Stimulated activated naive CD8-positive, alpha-beta T cell treated with anti-CD3 and anti-CD28 coated beads, Interleukin-15, Interleukin-2, amounts not matched to agents 100 ng/mL and 50 ng/mL, for 24 hours (primary cell): ENCODE measurements around the gene PDE2A.

Source experiments
- H3K27ac Mint-ChIP-seq: one replicate; pipeline ENCODE4 v1.8.0; 2021; ENCODE audit warnings: mild to moderate bottlenecking, mixed read lengths
- H3K27me3 Mint-ChIP-seq: one replicate; pipeline ENCODE4 v1.8.0; 2021; ENCODE audit warnings: mixed read lengths
- H3K36me3 Mint-ChIP-seq: one replicate; pipeline ENCODE4 v1.8.0; 2021; ENCODE audit warnings: low read depth, mixed read lengths
- H3K4me1 Mint-ChIP-seq: one replicate; pipeline ENCODE4 v1.8.0; 2021; ENCODE audit warnings: low read depth, mixed read lengths
- H3K4me3 Mint-ChIP-seq: one replicate; pipeline ENCODE4 v1.8.0; 2021; ENCODE audit warnings: mild to moderate bottlenecking, mixed read lengths
- H3K9me3 Mint-ChIP-seq: one replicate; pipeline ENCODE4 v1.8.0; 2021; ENCODE audit warnings: mixed read lengths

The PDE2A gene

DNA sequence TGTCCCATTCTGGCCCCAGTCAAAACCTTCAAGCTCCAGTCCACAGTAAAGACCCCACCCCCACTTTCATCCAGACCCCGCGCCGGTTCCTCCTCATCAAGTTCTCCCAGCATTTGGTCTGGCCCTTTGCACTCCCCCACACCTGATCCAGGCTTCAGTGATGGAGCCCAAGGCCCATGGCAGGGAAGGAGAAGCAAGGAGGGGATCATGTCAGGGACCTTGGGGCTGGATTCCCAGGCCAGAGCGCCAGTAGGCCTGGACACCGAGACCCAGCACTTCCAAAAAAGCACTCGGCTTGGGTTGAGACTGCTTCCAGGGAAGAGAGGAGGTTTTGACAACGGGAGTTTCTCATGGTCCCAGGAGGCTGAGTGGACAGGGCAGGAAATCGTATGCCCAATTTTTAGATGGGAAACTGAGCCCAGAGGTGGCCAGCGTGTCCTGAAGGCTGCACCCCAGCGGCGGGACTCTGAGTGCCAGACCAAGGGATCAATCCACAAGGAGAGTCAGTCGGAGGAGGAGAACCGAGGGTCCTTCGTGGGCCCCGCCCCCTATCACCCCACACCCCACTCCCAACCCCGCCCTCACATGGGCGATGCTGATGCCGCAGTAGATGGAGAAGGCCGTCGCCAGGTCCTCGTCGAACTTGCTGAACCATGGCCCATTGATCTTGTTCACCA is 90.5 kb downstream of the PDE2A start:
- Mint-ChIP-seq H3K27ac (no peak overlapping the region), H3K9me3 (no peaks in the 10 kb centered on the region), H3K4me3 (no peak overlapping the region), H3K36me3 (no peaks in the 10 kb centered on the region), H3K27me3 (peaks cover 19% of the 10 kb centered on the region), H3K4me1 (peaks cover 16% of the 10 kb centered on the region)

DNA sequence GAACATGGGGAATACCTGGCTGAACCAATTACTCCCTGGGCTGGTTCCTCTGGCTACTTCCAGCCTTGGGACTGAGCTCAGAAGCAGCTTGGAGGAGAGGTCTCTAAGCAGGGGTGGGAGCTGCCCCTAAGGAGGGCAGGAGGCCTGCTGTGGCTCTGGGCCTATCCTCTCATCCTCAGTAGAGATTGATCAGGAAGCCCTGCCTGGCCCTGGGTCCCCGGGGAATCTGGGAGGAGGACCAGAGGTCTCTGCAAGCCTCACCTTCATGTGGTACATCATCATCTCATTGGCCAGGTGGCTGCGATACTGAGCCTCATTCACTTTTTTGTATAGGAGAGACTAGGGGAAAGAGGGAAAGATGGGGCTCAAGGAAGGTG is 91.1 kb downstream of the PDE2A start:
- no peak overlapping the region for H3K4me3 Mint-ChIP-seq
- H3K27me3 Mint-ChIP-seq, result peaks cover 17% of the 10 kb centered on the region
- H3K9me3 Mint-ChIP-seq, result no peaks in the 10 kb centered on the region
- H3K27ac Mint-ChIP-seq, result no peak overlapping the region
- H3K36me3 Mint-ChIP-seq, result no peaks in the 10 kb centered on the region
- H3K4me1 Mint-ChIP-seq, result peaks cover 16% of the 10 kb centered on the region

DNA sequence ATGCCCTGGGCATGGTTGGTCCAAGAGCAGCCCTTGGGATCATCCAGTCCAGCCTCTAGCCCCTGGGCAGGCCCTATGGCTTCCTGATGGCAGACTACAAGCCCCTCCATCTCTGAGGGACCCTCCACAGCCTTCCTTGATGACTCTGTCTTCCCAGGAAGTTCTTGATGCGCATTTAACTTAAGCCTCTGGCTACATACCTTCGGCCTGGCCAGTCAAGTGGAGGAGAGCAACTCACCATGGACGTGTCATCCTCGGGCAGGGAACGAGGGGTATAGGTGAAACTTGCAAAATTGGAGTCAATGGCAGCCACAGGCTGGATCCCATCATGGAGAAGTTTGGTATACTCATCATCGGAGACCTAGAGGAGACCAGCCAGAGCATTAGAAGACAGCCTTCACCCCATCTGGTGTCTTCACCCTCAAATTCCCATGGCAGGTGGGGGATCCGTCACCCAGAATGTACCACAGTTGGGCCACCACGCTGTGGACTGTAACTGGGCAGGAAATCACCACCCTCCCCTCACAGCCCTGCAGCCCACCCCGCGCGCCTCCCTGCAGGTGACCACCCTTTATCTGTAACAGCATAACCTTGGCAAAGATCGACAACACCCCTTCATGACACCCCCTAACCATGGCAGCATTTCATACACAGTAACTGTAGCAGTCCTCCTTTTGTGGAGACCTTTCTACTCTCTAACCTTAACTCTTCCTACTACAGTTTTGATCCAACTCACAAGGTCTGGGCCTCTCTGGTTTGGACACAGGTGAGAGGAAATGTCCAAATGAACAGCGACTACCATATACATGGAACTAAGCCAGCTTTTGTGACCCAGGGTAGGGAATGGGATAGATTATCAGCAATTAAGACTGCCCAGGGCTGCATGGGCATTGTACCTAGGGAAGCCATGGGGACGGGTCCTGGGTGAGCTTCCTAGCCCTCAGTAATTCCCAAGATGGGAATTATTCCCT is 91.7 kb downstream of the PDE2A start:
- Mint-ChIP-seq H3K9me3 (no peaks in the 10 kb centered on the region), H3K27ac (no peak overlapping the region), H3K36me3 (no peaks in the 10 kb centered on the region), H3K4me1 (peaks cover 16% of the 10 kb centered on the region), H3K27me3 (peaks cover 10% of the 10 kb centered on the region), H3K4me3 (no peak overlapping the region)

DNA sequence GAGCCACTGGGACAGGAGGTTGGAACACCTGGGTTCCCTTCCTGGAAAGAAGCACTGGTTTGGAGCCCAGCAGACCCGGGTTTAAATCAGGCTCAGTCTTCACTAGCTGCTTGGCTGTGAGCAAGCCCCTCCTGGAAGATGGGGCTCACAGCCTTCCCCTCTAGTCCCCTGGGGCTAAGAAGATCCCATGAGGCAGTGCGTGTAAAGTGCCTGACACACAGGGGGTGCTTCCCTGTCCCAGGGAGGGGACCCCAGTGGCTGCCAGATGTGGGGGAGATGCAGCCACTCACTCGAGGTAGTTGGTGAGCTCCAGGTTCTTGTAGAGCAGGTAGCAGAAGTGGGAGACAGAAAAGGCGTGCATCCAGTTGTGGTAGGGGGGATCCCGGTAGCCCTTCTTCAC is 93.2 kb downstream of the PDE2A start:
- Mint-ChIP-seq H3K27me3 (peaks cover 4% of the 10 kb centered on the region), H3K27ac (no peak overlapping the region), H3K36me3 (no peaks in the 10 kb centered on the region), H3K4me1 (peaks cover 16% of the 10 kb centered on the region), H3K9me3 (no peaks in the 10 kb centered on the region), H3K4me3 (no peak overlapping the region)

DNA sequence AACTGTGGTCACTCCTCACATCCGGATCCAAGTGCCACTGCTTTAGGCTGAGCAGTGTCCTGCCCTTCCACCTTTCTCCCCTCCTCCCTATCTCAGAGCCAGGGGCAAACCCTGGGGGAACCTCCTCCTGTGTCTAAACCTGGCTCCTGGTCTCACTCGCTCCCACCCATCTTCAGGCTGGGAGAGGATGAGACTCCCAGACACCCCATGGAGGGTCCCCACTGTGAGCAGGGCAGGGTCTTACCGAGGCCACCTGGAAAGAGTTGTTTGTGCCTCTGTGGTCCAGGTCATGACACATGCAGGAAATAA is 93.6 kb downstream of the PDE2A start:
- Mint-ChIP-seq H3K27ac (no peak overlapping the region), H3K9me3 (no peaks in the 10 kb centered on the region), H3K27me3 (peaks cover 4% of the 10 kb centered on the region), H3K4me3 (no peak overlapping the region), H3K4me1 (peaks cover 12% of the 10 kb centered on the region), H3K36me3 (no peaks in the 10 kb centered on the region)

DNA sequence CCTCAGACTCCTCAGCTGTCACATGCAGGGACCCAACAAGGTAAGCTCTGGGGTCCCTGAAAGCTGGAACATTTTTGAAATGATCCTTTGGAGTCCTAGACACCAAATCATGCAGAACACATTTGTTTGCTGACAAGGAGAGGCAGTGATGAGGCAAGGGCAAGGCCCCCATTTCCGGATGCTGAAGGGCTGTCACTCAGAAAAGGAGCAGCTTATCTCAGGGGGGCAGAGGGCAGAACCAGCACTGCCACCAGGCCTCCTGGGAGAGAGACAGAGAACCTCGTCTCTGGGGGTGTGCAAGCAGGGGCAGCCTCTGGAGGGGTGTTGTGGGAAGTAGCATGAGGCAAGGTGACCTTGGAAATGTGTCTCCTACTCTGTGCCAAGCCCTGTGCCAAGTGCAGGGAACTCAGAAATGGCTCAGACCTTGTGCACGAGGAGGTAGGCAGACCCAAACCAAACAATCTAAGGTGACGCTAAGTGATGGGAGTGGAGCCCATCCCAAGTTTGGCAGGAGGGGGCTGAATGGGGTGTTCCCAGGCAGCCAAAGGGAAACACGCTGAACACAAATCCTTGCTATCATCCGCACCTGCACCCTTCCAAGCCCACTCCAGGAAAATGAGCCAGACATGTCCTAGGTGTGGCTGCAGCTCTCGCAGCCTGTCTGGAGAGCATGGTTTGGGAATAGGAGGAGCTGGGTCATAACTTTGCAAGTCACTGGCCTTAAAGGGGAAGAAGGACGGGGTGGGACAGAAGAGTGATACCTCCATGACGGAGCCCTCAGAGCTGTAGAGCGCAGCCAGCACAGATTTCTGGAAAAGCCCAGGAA is 94.2 kb downstream of the PDE2A start:
- H3K4me1 Mint-ChIP-seq, result peaks cover 7% of the 10 kb centered on the region
- no peaks in the 10 kb centered on the region for H3K36me3 Mint-ChIP-seq
- peaks cover 4% of the 10 kb centered on the region for H3K27me3 Mint-ChIP-seq
- no peak overlapping the region for H3K4me3 Mint-ChIP-seq
- H3K9me3 Mint-ChIP-seq, result no peaks in the 10 kb centered on the region
- no peak overlapping the region for H3K27ac Mint-ChIP-seq

DNA sequence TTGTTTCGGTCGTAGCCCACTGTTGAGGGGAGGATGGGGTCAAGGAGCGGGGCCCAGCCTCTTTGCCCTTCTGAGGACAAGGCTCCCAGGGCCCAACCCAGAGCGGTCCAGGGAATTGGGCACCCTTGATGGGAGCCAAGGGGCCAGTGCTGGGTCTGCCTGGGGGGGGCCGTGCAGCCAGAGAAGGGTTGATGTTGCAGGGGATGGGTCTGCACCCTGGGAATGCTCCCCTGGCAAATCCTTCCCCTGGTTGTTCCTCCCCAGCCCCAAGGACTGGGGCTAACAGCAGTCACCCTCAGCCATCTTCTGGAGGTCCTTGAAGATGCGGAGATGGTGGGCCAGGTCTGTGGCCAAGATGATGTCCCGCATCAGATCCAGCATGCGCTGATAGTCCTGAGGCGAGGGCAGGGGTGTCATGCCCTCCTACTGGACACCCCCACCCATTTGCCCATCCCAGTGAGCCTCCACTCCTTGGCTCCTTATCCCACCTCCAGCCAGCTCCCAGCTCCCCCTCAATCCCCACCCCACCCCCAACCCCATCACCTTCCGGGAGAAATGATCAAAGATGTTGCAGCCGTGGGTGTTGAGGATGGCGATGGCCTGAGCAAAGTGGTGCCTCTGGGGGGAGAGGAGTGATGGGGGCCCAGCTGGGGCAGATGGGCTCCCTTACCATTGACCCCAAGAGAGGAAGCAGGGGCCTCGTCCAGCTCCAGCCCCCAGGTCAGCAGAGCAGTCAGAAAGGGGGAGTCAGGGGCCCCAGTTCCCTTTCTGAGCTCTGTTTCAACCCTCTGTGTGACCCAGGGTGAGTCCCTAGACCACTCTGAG is 95.0 kb downstream of the PDE2A start:
- Mint-ChIP-seq H3K27me3 (peaks cover 11% of the 10 kb centered on the region), H3K36me3 (no peaks in the 10 kb centered on the region), H3K9me3 (no peaks in the 10 kb centered on the region), H3K4me3 (no peak overlapping the region), H3K27ac (no peak overlapping the region), H3K4me1 (no peaks in the 10 kb centered on the region)

DNA sequence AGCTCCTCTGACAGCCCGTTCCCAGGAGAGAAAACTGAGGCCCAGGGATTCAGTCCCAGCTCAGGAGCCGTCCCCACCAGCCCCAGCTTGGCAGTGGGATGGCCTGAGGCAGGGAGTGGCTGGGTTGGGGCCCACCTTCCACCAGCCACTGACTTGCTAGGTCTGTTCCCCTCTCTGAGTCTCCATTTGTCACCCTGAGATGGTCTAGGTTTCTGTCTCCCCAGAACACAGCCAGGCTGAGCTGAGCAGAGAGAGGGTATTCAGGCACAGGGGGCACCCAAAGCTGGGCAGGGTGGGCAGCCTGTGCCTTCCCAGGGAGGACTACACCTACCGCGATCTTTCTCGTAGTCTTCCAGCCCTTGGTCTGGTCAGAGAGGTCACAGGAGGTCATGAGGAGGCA is 95.7 kb downstream of the PDE2A start:
- no peak overlapping the region for H3K4me3 Mint-ChIP-seq
- no peaks in the 10 kb centered on the region for H3K36me3 Mint-ChIP-seq
- H3K4me1 Mint-ChIP-seq, result no peaks in the 10 kb centered on the region
- peaks cover 8% of the 10 kb centered on the region for H3K27me3 Mint-ChIP-seq
- H3K9me3 Mint-ChIP-seq, result no peaks in the 10 kb centered on the region
- no peak overlapping the region for H3K27ac Mint-ChIP-seq

DNA sequence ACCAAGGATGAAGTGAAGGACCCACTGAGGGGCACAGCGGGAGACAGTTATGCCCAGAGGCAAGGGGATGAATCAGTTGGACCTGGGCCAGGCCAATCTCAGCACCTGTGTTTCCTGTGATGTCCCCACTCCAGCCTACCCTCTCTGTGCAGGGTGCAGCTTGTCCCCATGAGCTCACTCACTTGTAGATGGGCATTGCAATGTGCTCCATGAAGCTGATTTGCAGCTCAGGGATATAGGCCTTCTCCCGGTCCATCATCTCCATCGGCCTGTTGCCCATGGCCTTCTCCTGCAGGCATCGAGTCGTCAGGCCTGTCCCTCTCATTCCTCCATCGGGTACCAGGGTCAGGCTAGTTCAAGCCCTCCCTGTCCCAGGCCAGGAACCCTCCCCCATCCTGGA is 96.2 kb downstream of the PDE2A start:
- Mint-ChIP-seq H3K9me3 (no peaks in the 10 kb centered on the region), H3K27me3 (peaks cover 10% of the 10 kb centered on the region), H3K27ac (no peak overlapping the region), H3K4me3 (no peak overlapping the region), H3K4me1 (no peaks in the 10 kb centered on the region), H3K36me3 (no peaks in the 10 kb centered on the region)

DNA sequence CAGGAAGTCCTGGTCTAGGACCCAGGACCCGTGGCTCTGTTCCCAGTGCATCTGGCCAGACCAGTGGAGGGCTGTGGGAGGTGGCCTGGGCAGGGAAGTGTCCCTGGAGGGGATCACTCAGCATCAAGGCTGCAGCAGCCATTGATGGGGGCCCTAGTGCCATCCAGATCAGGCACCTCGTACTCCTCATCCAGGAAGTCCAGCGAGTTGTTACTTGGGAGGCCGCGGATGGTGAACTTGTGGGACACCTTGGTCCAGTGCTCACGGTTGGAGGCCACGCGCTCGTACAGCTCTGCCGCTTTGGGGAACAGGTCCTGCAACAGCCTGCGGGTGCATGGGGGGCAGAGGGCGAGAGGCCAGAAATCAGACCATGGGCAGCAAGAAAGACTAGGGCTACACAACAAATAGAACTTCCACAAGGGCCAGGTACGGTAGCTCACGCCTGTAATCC is 96.9 kb downstream of the PDE2A start:
- H3K27me3 Mint-ChIP-seq, result peaks cover 10% of the 10 kb centered on the region

DNA sequence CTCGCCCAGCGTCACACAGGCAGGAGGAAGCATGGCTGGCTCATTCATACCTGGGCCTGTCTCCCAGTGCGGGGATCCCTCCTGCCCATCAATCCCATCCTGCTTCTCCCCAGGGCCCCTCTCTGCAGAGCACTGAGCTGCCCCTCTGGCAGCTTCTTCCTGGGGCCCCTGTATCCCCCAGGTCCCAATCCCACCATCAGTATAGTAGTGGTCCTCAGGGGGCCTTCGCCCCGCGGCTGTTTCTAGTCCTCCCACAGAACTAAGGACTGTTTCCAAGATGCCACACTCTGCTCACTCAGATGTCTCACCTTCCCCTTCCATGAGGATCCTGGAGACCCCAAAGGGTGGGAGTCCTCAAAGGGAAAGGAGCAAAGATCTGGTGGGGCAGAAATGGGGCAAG is 97.6 kb downstream of the PDE2A start:
- no peaks in the 10 kb centered on the region for H3K4me1 Mint-ChIP-seq
- H3K36me3 Mint-ChIP-seq, result no peaks in the 10 kb centered on the region
- no peak overlapping the region for H3K27ac Mint-ChIP-seq
- H3K4me3 Mint-ChIP-seq, result no peak overlapping the region
- H3K27me3 Mint-ChIP-seq, result peaks cover 10% of the 10 kb centered on the region
- H3K9me3 Mint-ChIP-seq, result no peaks in the 10 kb centered on the region

More for the DNA sequence above, 96.9 kb downstream of the PDE2A start:
- H3K4me3 Mint-ChIP-seq, result no peak overlapping the region
- no peaks in the 10 kb centered on the region for H3K36me3 Mint-ChIP-seq
- no peaks in the 10 kb centered on the region for H3K9me3 Mint-ChIP-seq
- H3K4me1 Mint-ChIP-seq, result no peaks in the 10 kb centered on the region
- no peak overlapping the region for H3K27ac Mint-ChIP-seq

DNA sequence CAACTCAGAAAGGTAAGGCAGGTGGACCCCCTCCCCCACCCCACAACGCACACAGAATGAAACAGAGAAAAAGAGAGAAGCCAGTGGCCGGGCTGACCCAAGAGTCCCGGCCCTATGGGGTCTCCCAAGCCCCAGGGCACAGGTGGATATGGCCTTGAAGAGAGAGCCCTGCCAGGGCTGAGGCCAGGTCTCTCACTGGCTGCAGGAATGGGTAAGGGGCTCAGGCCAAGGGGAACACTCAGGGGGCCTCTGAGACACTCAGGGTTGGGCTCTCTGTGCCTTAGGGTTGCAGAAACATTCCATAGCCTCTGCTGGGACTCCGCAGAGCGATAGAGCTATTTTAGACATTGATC is 98.0 kb downstream of the PDE2A start:
- peaks cover 10% of the 10 kb centered on the region for H3K27me3 Mint-ChIP-seq
- H3K27ac Mint-ChIP-seq, result no peak overlapping the region
- no peaks in the 10 kb centered on the region for H3K4me1 Mint-ChIP-seq
- no peaks in the 10 kb centered on the region for H3K36me3 Mint-ChIP-seq
- no peak overlapping the region for H3K4me3 Mint-ChIP-seq
- H3K9me3 Mint-ChIP-seq, result no peaks in the 10 kb centered on the region

DNA sequence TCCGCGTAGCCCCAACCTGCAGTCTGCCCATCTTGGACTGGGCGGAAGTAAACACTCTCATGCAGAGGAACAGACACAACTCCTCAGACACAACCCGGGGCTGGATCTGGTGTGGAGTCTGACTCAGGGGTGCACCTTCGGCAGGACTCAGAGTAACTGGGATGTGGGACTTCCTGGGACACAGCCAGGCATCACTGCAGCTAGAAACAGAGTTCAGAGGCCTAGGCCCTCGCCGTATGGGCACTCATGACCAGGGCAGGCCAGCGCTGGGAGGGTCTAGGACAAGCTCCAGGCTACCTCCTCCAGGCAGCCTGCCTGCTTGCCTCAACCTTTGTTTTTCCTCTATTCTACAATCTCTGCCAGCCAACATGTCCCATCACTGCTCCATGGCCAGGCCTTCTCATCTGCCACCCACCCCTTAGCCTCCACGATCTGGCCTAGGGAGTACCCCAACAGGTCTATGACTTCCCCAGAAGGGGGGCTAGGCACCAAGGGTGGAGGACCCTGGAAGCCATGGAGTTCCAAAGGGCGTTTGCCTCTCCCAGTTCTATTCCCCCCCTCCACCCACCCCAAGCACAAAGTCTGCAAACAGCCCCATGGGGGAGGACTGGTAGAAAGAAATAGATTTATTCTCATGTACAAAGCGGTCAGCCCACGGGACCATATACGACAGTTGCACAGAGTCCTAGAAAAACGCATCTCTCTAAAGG is 98.5 kb downstream of the PDE2A start:
- no peaks in the 10 kb centered on the region for H3K4me1 Mint-ChIP-seq
- no peaks in the 10 kb centered on the region for H3K9me3 Mint-ChIP-seq
- no peak overlapping the region for H3K4me3 Mint-ChIP-seq
- H3K27ac Mint-ChIP-seq, result no peak overlapping the region
- H3K36me3 Mint-ChIP-seq, result no peaks in the 10 kb centered on the region
- H3K27me3 Mint-ChIP-seq, result peaks cover 10% of the 10 kb centered on the region
